Measurements from ENCODE around the gene ANXA5.

DNA sequence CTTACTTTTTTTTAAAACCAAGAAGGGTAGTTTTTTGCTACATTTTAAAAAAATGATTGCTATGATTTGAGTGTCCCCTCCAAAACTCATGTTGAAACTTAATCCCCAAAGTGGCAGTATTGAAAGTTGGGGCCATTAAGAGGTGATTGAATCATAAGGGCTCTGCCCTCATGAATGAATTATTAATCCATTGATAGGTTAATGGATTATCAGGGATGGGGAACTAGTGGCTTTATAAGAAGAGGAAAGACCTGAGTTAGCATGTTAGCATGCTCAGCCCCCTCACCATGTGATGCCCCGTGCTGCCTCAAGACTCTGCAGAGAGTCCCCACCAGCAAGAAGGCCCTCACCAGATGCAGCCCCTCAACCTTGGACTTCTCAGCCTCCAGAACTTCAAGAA, 37.2 kb upstream of the ANXA5 start:
- no peak for TF ChIP-seq EZH2 (IDR thresholded peaks at IDR 0.05; ENCODE audit: low read length, unreplicated experiment)
- TF ChIP-seq, protein P1, sequence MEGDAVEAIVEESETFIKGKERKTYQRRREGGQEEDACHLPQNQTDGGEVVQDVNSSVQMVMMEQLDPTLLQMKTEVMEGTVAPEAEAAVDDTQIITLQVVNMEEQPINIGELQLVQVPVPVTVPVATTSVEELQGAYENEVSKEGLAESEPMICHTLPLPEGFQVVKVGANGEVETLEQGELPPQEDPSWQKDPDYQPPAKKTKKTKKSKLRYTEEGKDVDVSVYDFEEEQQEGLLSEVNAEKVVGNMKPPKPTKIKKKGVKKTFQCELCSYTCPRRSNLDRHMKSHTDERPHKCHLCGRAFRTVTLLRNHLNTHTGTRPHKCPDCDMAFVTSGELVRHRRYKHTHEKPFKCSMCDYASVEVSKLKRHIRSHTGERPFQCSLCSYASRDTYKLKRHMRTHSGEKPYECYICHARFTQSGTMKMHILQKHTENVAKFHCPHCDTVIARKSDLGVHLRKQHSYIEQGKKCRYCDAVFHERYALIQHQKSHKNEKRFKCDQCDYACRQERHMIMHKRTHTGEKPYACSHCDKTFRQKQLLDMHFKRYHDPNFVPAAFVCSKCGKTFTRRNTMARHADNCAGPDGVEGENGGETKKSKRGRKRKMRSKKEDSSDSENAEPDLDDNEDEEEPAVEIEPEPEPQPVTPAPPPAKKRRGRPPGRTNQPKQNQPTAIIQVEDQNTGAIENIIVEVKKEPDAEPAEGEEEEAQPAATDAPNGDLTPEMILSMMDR (conservative IDR thresholded peaks at IDR 0.05; ENCODE audit: low read depth, low read length) = no peak
- TF ChIP-seq EZH2phosphoT487 (IDR thresholded peaks at IDR 0.05; ENCODE audit: borderline replicate concordance, low read length) = no peak

Measured in PC-3 (cell line).